K562 (cell line): Measurements from ENCODE around the gene ETS2. TPM values are rescaled to one million over a fixed set of nuclear protein-coding genes. Genes with fewer than 3 reads are reported as not detected.

ENCODE experiments used
- CEBPZ ChIP-seq: fragments of 150-350 bp; IDR thresholded peaks from 2 replicates; pipeline ENCODE4 v1.6.1; 2014; ENCODE audit warnings: low read depth, mild to moderate bottlenecking, low read length, borderline replicate concordance
- GTF2A2 ChIP-seq: IDR thresholded peaks from 2 replicates; pipeline ENCODE4 v1.6.1; 2016; ENCODE audit warnings: mild to moderate bottlenecking, missing genetic modification characterization, missing compliant biosample characterization
- MBD1 ChIP-seq: fragments of 250-450 bp; sonication (Bioruptor Pico); IDR thresholded peaks from 2 replicates; pipeline ENCODE4 v1.8.0; 2022; ENCODE audit warnings: inconsistent platforms
- VEZF1 ChIP-seq: fragments of 200-800 bp; sonication (Bioruptor generic); IDR thresholded peaks from 2 replicates; pipeline ENCODE4 v1.6.1; 2017; ENCODE audit warnings: missing genetic modification characterization, missing compliant biosample characterization
- ZNF589 ChIP-seq: fragments of 200-800 bp; sonication (Bioruptor generic); IDR thresholded peaks from 2 replicates; pipeline ENCODE4 v1.6.1; 2016; ENCODE audit warnings: low read depth, missing genetic modification characterization, missing compliant biosample characterization
- polyA plus RNA-seq, 8 experiments: library from polyadenylated mRNA; depleted of rRNA in 4 of 8; stranded (reverse) in 5 of 8; unstranded in 3 of 8; fragments of >200 nt; fragmentation: Nextera tagmentation in 2 of 8; fragmentation: Illumina TruSeq in 1 of 8; extraction: Ambion mirVana in 2 of 8; extraction: Trizol in 1 of 8; gene quantifications; 2 replicates each; pipeline versions ENCODE4 v1.2.1 to v1.2.3, GENCODE V29; 2011 to 2014; ENCODE audit warnings: inconsistent platforms in 1 of 8, missing spikeins in 1 of 8
- total RNA-seq, 7 experiments: library from RNA; depleted of rRNA in 6 of 7; stranded (reverse); fragments of >200 nt in 6 of 7; fragmentation: Illumina TruSeq in 2 of 7; extraction: Trizol in 2 of 7; gene quantifications; 2 replicates each; pipeline versions ENCODE4 v1.2.1 to v1.2.3, GENCODE V29; 2011 to 2021; ENCODE audit warnings: low replicate concordance in 1 of 7

Gene ETS2
- total and polyA plus RNA-seq, 9 of the 15 experiments (the other 6 are each of a cell fraction or from before 2014, with no cell fraction given): 1.7 to 24.4 (median 12.2) TPM

DNA sequence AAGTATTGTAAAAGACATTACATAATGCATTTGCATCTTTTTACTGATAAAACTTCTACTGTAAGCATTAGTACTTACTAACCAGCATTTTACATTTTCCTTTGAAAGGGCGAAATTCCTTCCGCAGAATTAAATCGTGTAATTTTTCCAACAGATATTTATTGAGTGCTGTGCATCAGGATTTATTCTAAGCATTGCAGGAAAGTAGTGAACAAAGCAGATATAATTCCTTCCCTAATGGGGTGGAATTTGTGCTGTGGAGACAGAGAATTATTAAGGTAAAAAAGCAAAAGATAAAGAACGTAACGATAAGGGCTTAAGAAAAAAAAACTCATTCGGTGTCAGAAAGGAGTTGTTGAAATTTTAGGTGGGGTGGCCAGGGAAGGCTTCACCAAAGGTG, 7.6 kb upstream of the ETS2 start (continued):
- peak; percentile 87; the same call in 1 of the 2 replicates for TF ChIP-seq MBD1 (CRISPR knock-in tag)
- TF ChIP-seq ZNF589 (CRISPR knock-in tag): 0 out of 2 replicates have a peak, but pooled peaks have one; percentile 46
- peak; percentile 6; the same call in 1 of the 2 replicates for TF ChIP-seq VEZF1 (CRISPR knock-in tag)
- TF ChIP-seq CEBPZ: no peak
- TF ChIP-seq GTF2A2 (tag): 0 out of 2 replicates have a peak, but pooled peaks have one; percentile 11
